HUES6 (cell line): ENCODE results near the gene CTXN3.

Experiments used
- H3K27ac ChIP-seq: 2 replicates; pipeline ENCODE4 v1.7.0; 2013; ENCODE audit warnings: low read depth, mild to moderate bottlenecking, low read length, inconsistent platforms
- H3K27me3 ChIP-seq: 2 replicates; pipeline ENCODE4 v1.6.1; 2013; ENCODE audit warnings: low read length; ENCODE audit not compliant: control insufficient read depth, insufficient read depth
- H3K36me3 ChIP-seq: 2 replicates; pipeline ENCODE4 v1.6.1; 2013; ENCODE audit warnings: low read length; ENCODE audit not compliant: control insufficient read depth, insufficient read depth
- H3K4me1 ChIP-seq: 2 replicates; pipeline ENCODE4 v1.6.1; 2013; ENCODE audit warnings: low read length; ENCODE audit not compliant: control insufficient read depth, insufficient read depth
- H3K4me3 ChIP-seq: 2 replicates; pipeline ENCODE4 v1.5.1; 2013; ENCODE audit warnings: low read depth, low read length
- H3K9ac ChIP-seq: one replicate; pipeline ENCODE4 v1.6.1; 2013; ENCODE audit warnings: mild to moderate bottlenecking, low read length
- H3K9me3 ChIP-seq: 2 replicates; pipeline ENCODE4 v1.6.1; 2013; ENCODE audit warnings: low read depth, low read length; ENCODE audit not compliant: control insufficient read depth, insufficient read depth

Gene CTXN3

GRCh38 chr5:127699416-127699815 lies 50.5 kb downstream of the CTXN3 start:
- H3K4me1 ChIP-seq: no peaks in the 10 kb centered on the region
- H3K4me3 ChIP-seq: no peak overlapping the region
- H3K27ac ChIP-seq: no peak overlapping the region
- H3K27me3 ChIP-seq: no peaks in the 10 kb centered on the region
- H3K9ac ChIP-seq: no peak overlapping the region
- H3K9me3 ChIP-seq: no peaks in the 10 kb centered on the region
- H3K36me3 ChIP-seq: no peaks in the 10 kb centered on the region

GRCh38 chr5:127700237-127700766 lies 51.4 kb downstream of the CTXN3 start:
- H3K4me3 ChIP-seq: no peak overlapping the region
- no peaks in the 10 kb centered on the region for H3K9me3 ChIP-seq
- no peaks in the 10 kb centered on the region for H3K36me3 ChIP-seq
- H3K27ac ChIP-seq: no peak overlapping the region
- H3K4me1 ChIP-seq: peaks cover 5% of the 10 kb centered on the region
- no peak overlapping the region for H3K9ac ChIP-seq
- no peaks in the 10 kb centered on the region for H3K27me3 ChIP-seq

- Histone ChIP-seq H3K36me3 (no peaks in the 10 kb centered on the region), H3K9ac (no peak overlapping the region), H3K9me3 (no peaks in the 10 kb centered on the region), H3K4me1 (peaks cover 7% of the 10 kb centered on the region), H3K27ac (no peak overlapping the region), H3K27me3 (no peaks in the 10 kb centered on the region), H3K4me3 (no peak overlapping the region)
Measured at GRCh38 chr5:127702434-127702833, 53.6 kb downstream of the CTXN3 start.

- Histone ChIP-seq H3K9ac (no peak within 1 kb of the TSS), H3K4me1 (peaks cover 7% of the 10 kb centered on the region), H3K9me3 (no peaks in the 10 kb centered on the region), H3K27me3 (no peaks in the 10 kb centered on the region), H3K36me3 (no peaks in the 10 kb centered on the region), H3K27ac (no peak within 1 kb of the TSS), H3K4me3 (no peak within 1 kb of the TSS)
Measured at GRCh38 chr5:127702926-127703561, 54.2 kb downstream of the CTXN3 start, which contains the start of gene CCDC192. Gene CCDC192, plus strand, starts transcription at chr5:127703391. Its CDS starts 55 bp downstream, at chr5:127703446.

- H3K9me3 ChIP-seq: no peaks in the 10 kb centered on the region
- H3K4me3 ChIP-seq: no peak overlapping the region
- no peak overlapping the region for H3K27ac ChIP-seq
- H3K9ac ChIP-seq: no peak overlapping the region
- H3K36me3 ChIP-seq: no peaks in the 10 kb centered on the region
- no peaks in the 10 kb centered on the region for H3K27me3 ChIP-seq
- H3K4me1 ChIP-seq: peaks cover 7% of the 10 kb centered on the region
Measured at GRCh38 chr5:127705120-127705892, 56.4 kb downstream of the CTXN3 start.

- H3K9me3 ChIP-seq: no peaks in the 10 kb centered on the region
- H3K27me3 ChIP-seq: no peaks in the 10 kb centered on the region
- H3K4me1 ChIP-seq: peaks cover 7% of the 10 kb centered on the region
- H3K9ac ChIP-seq: no peak overlapping the region
- H3K4me3 ChIP-seq: no peak overlapping the region
- no peak overlapping the region for H3K27ac ChIP-seq
- no peaks in the 10 kb centered on the region for H3K36me3 ChIP-seq
Measured at GRCh38 chr5:127706691-127707090, 57.8 kb downstream of the CTXN3 start.

- Histone ChIP-seq H3K36me3 (no peaks in the 10 kb centered on the region), H3K4me3 (no peak overlapping the region), H3K9ac (no peak overlapping the region), H3K9me3 (no peaks in the 10 kb centered on the region), H3K4me1 (peaks cover 7% of the 10 kb centered on the region), H3K27ac (no peak overlapping the region), H3K27me3 (no peaks in the 10 kb centered on the region)
Measured at GRCh38 chr5:127707209-127707608, 58.3 kb downstream of the CTXN3 start.
